CD4-positive, alpha-beta T cell treated with Interferon gamma for 1 hour (primary cell): ENCODE measurements around the gene TLCD3A.
"Not testable (repeated sequence)": the region's sequence is repeated elsewhere in the genome, so short reads cannot be mapped to it uniquely, and the experiment has no call there.

Source experiments
- DNase-seq: peaks from one replicate; pipeline ENCODE4 v3.0.0-alpha.2; 2020

TLCD3A gene

DNA sequence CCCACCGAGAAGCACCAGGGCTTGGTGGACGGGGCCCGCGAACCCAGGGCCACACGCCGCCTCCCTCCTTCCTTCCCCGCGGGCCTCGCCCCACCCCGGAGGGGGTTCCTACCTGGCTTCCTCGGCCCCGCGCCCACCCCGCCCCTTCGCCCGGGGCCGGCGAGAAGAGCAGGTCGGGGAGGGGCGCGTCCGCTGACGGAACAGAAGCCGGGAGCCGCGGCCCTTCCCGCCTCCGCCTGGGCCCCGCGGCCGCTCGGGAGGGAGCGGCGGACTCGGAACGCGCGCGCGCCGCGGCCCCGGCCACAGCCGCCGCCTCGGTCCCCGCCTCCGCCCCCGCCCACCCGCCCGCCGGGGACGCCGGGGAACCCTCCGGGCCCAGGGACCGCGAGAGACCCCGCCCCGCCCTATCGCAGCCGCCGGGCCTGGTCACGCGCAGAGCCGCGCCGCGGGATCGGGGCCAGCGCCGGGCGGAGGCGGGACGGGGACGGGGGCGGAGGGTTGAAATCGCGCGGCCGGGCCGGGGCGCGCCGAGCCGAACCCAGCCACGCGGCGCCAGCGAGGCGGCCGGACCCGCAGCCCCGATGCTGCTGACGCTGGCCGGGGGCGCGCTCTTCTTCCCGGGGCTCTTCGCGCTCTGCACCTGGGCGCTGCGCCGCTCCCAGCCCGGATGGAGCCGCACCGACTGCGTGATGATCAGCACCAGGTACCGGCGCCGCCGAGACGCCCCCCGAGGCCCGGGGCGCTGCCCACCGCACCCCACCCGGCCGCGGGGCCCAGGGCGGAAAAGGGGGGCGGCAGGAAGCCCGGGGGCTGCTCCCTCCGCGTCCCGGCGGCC, at the start of gene TLCD3A:
TLCD3A (plus strand) TSS at position 530 of the 835 bp plus-strand sequence; CDS start at position 582, 52 bp downstream.
- peak; percentile 29 for DNase-seq

DNA sequence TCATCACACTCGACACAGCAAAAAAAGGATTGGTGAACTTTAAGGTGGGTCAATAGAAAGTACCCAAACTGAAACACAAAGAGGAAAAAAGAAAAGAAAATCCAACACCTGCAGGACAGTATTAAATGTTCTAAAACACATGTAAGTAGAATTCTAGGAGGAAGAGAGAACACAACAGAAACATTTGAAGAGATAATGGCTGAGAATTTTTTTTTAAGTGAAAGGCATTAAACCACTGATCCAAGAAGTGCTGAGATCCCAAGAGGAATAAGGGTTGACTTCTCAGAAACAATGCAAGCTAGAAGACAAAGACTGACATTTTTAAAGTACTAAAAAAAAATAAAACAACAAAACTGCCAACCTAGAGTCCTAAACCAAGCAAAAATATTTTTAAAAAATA, 49.4 kb upstream of the TLCD3A start:
- no peak for DNase-seq

- DNase-seq, result no peak
These were observed 48.7 kb upstream of the TLCD3A start for GRCh38 chr17:683499-684254.

DNA sequence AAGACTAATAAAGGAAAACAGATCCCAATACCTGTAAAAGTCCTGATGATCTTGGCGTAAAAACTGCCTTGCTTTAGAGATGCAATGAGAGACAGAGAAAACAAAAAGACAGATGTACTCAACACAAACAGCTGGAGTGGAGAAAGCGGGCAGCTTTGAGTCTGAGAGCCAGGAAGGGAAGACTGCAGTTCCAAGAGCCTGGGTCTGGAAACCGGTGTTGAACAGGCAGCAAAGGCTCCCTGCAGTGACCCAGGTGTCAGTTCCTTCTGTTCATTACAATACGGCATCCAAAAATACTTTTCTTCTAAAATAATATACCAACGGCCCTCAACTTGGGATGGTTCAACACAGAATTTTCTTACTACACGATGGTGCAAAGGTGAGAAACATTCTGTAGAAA, 47.4 kb upstream of the TLCD3A start:
- DNase-seq, result no peak

GRCh38 chr17:688100-688989, 44.1 kb upstream of the TLCD3A start:
- peak; percentile 4 for DNase-seq

- DNase-seq, result no peak
These were observed 42.7 kb upstream of the TLCD3A start for GRCh38 chr17:689556-690275.

GRCh38 chr17:690361-690760, 42.0 kb upstream of the TLCD3A start:
- DNase-seq, result no peak

DNA sequence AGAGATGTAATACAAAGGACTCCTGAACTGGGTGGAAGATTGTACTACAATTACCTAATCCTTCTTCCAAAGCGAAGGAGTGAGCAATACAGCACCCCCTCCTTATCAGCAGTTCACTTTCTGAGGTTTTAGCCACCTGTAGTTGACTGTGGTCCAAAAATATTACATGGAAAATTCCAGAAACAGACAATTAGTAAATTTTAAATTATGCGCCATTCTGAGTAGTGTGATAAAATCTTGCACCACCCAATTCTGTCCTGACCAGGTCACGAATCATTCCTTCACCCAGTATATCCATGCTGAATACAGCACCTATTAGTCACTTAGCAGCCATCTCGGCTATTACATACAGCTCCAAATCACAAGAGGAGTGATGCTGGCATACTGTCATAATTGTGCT, 41.0 kb upstream of the TLCD3A start:
- DNase-seq, result no peak

DNA sequence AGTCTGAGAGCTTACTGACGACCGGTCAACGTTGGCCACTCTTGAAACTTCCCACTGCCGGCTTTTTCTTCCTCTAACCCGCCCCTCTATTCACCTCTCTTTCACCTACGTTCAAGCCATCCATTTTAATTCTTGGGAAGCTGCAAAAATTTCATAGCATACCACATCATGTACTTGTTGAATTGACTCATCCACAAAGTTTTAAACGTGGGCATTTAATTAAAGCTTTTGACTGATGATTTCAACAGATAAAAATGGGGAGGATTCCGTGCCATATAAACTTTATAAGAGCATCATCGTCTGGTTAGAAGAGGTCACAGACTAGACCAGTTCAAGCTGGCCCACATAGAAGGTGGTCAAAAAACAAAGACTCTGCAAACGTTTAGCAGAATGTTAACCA, 40.3 kb upstream of the TLCD3A start:
- no peak for DNase-seq

- DNase-seq, result no peak
These were observed 38.4 kb upstream of the TLCD3A start for GRCh38 chr17:693791-694638.

DNA sequence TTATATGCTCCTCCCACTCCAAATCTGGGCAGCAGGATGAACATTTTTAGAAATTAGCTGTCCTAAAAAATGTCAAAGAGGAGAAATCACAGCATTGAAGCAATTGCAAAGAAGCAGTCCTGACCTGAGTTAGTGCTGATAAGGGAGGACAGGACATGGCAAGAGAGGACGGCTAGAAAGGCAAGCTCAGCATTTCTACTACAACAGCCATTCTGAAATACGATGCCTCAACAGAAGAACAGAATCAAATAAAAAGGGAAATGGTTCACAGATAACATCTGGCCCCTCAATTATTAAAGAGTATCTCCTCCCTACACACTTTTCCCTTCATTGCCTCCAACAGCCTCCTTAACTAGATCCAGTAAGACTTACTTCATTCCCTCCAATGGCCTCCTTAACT, 36.0 kb upstream of the TLCD3A start:
- no peak for DNase-seq

DNA sequence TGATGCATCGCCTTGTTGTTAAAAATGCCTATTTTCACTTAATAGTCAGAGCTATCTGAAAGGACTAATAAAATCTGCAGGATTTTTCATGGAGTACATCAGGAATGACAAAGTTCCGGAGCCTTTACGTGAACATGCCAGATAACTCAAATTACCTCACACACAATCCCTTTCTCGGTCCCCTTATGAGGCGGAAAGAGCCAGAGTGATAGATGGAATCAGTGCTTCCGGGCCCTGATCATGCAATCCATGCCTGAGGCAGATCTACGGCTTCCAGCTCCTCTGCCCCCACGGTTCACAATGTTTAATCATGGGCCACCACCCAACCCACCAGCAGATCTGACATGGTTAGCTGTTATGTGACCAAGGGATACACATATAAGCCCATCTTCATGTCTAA, 34.7 kb upstream of the TLCD3A start:
- DNase-seq, result no peak

- DNase-seq, result not testable (repeated sequence)
These were observed 34.3 kb upstream of the TLCD3A start for GRCh38 chr17:698096-698495.

DNA sequence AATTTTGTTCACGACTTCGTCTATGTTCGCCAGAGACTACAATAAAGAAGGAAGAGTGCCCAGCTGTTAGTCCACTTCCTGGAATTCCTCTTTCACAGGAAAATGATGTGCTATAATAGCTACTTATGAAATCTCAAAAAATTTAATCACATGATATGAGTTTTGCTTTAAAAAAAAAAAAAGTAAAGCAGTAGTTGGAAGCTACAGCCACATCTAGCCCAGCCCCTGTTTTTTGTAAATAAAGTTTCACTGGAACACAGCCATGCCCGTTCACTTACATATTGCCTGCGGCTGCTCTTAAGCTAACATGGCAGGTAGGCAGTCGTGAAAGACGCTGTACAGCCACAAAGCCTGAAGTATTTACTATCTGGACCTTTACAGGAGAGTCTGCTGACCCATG, 33.1 kb upstream of the TLCD3A start:
- no peak for DNase-seq

GRCh38 chr17:700504-701094, 31.8 kb upstream of the TLCD3A start:
- DNase-seq, result no peak

GRCh38 chr17:703081-703875, 29.1 kb upstream of the TLCD3A start:
- DNase-seq, result no peak

GRCh38 chr17:704111-704864, 28.1 kb upstream of the TLCD3A start:
- no peak for DNase-seq

DNA sequence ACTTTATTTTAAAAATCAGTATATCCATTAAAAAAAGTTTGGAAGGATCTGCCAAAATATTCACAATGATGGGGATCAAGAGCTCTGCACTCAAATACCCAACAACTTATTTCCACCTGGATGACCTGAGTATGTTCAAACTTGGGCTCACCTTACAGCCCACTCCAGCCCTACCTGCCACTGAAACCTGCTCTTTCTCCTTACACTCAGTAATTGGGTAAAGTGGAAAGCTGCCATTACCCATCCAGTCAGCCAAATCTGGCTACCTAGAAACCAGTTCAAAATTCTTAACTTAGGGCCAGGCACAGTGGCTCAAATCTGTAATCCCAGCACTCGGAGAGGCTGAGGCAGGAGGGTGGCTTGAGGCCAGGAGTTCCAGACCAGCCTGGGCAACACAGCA, 27.4 kb upstream of the TLCD3A start:
- DNase-seq, result no peak

- no peak for DNase-seq
These were observed 26.5 kb upstream of the TLCD3A start for GRCh38 chr17:705863-706262.

DNA sequence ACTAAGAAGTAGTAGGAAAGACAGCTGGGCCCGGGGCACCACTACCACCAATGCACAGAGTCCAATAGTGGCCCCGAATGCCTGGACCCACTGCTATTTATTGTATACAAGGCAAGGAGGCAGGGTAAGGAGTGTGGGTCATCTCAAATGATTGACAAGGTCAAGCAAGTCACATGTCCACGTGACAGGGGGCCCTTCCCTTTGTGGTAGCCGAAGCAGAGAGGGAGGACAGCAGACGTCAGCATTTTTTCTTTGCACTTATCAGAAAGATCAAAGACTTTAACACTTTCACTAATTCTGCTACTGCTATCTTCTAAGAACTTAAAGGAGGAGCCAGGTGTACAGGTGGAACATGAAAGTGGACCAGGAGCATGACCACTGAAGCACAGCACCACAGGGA, 24.3 kb upstream of the TLCD3A start:
- DNase-seq, result no peak
